GM18520 (cell line): ENCODE results near the gene STT3B.
A peak's percentile ranks its signal among the peaks of the same experiment; 100 is the strongest.

Source experiments
- ATAC-seq: cut with Tn5 transposase; IDR thresholded peaks from one replicate; pipeline ENCODE4 v1.9.1; 2021; ENCODE audit not compliant: unreplicated experiment

Gene STT3B

GRCh38 chr3:31516757-31517156 is 16.0 kb upstream of the STT3B start:
- no peak for ATAC-seq

- ATAC-seq, result no peak
These were observed 11.3 kb upstream of the STT3B start for GRCh38 chr3:31521468-31521867.

- no peak for ATAC-seq
These were observed 10.6 kb upstream of the STT3B start for GRCh38 chr3:31522152-31522551.

GRCh38 chr3:31523543-31523942 is 9.2 kb upstream of the STT3B start:
- no peak for ATAC-seq

GRCh38 chr3:31525532-31525931 is 7.2 kb upstream of the STT3B start:
- no peak for ATAC-seq

GRCh38 chr3:31529421-31529820 is 3.3 kb upstream of the STT3B start:
- no peak for ATAC-seq

GRCh38 chr3:31530039-31530959 is 2.4 kb upstream of the STT3B start:
- ATAC-seq, result no peak

- no peak for ATAC-seq
These were observed 1.8 kb upstream of the STT3B start for GRCh38 chr3:31530960-31531335.

- ATAC-seq, result no peak
These were observed 1.2 kb upstream of the STT3B start for GRCh38 chr3:31531452-31531991.

GRCh38 chr3:31531992-31532586 is 636 bp upstream of the STT3B start:
- peak; percentile 75 for ATAC-seq

- no peak for ATAC-seq
These were observed 692 bp downstream of the STT3B start for GRCh38 chr3:31533169-31534064.

- ATAC-seq, result no peak
These were observed 1.3 kb downstream of the STT3B start for GRCh38 chr3:31534065-31534425.

GRCh38 chr3:31536497-31536896 is 3.8 kb downstream of the STT3B start:
- ATAC-seq, result no peak

GRCh38 chr3:31538801-31539200 is 6.1 kb downstream of the STT3B start:
- ATAC-seq, result no peak

GRCh38 chr3:31539275-31539674 is 6.5 kb downstream of the STT3B start:
- ATAC-seq, result no peak

- ATAC-seq, result no peak
These were observed 8.4 kb downstream of the STT3B start for GRCh38 chr3:31541089-31541488.

- no peak for ATAC-seq
These were observed 9.5 kb downstream of the STT3B start for GRCh38 chr3:31542246-31542645.

GRCh38 chr3:31543375-31543774 is 10.7 kb downstream of the STT3B start:
- ATAC-seq, result no peak

GRCh38 chr3:31544634-31545033 is 11.9 kb downstream of the STT3B start:
- ATAC-seq, result no peak

GRCh38 chr3:31546162-31546561 is 13.4 kb downstream of the STT3B start:
- ATAC-seq, result no peak

- ATAC-seq, result no peak
These were observed 14.0 kb downstream of the STT3B start for GRCh38 chr3:31546725-31547124.
